Esophagus muscularis mucosa (tissue), 4 donors: ENCODE data around the gene OTULINL.

Experiments used
- CTCF ChIP-seq, 3 experiments: fragments of 200-600 bp in 2 of 3; fragments of 450-650 bp in 1 of 3; sonication (generic) in 2 of 3; IDR thresholded peaks; one replicate each; pipeline ENCODE4 v1.5.1; 2017 to 2019; ENCODE audit warnings: antibody characterized with exemption in 3 of 3, mild to moderate bottlenecking in 2 of 3, moderate library complexity in 1 of 3
- EP300 ChIP-seq: sonication (generic); formaldehyde crosslinking; IDR thresholded peaks from one replicate; pipeline ENCODE4 v1.6.1; 2017; ENCODE audit warnings: antibody characterized with exemption
- POLR2A ChIP-seq: fragments of 450-650 bp; IDR thresholded peaks from one replicate; pipeline ENCODE4 v1.6.1; 2017; ENCODE audit warnings: antibody characterized with exemption, moderate library complexity, mild to moderate bottlenecking, low read depth
- POLR2AphosphoS5 ChIP-seq, 2 donors: sonication (generic); formaldehyde crosslinking; IDR thresholded peaks; one replicate each; pipeline ENCODE4 v1.6.1; 2017; ENCODE audit warnings: antibody characterized with exemption in 2 of 2

GRCh38 chr5:14577971-14578370 is 3.6 kb upstream of the OTULINL start:
- no peak for TF ChIP-seq POLR2A
- TF ChIP-seq EP300: no peak
- TF ChIP-seq CTCF (IDR thresholded peaks at IDR 0.05): no peak
- no peak for TF ChIP-seq POLR2AphosphoS5 (IDR thresholded peaks at IDR 0.05)
